ENCODE results near the gene ATXN7L1.

Gene ATXN7L1, protein sequence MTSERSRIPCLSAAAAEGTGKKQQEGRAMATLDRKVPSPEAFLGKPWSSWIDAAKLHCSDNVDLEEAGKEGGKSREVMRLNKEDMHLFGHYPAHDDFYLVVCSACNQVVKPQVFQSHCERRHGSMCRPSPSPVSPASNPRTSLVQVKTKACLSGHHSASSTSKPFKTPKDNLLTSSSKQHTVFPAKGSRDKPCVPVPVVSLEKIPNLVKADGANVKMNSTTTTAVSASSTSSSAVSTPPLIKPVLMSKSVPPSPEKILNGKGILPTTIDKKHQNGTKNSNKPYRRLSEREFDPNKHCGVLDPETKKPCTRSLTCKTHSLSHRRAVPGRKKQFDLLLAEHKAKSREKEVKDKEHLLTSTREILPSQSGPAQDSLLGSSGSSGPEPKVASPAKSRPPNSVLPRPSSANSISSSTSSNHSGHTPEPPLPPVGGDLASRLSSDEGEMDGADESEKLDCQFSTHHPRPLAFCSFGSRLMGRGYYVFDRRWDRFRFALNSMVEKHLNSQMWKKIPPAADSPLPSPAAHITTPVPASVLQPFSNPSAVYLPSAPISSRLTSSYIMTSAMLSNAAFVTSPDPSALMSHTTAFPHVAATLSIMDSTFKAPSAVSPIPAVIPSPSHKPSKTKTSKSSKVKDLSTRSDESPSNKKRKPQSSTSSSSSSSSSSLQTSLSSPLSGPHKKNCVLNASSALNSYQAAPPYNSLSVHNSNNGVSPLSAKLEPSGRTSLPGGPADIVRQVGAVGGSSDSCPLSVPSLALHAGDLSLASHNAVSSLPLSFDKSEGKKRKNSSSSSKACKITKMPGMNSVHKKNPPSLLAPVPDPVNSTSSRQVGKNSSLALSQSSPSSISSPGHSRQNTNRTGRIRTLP

GRCh38 chr7:105876091-105876963, at the start of gene ATXN7L1:
Gene ATXN7L1 (minus strand): TSS chr7:105876599. CDS start chr7:105876558, 41 bp downstream.
- peak; percentile 97 to 98 (median 97) for DNase-seq

DNA sequence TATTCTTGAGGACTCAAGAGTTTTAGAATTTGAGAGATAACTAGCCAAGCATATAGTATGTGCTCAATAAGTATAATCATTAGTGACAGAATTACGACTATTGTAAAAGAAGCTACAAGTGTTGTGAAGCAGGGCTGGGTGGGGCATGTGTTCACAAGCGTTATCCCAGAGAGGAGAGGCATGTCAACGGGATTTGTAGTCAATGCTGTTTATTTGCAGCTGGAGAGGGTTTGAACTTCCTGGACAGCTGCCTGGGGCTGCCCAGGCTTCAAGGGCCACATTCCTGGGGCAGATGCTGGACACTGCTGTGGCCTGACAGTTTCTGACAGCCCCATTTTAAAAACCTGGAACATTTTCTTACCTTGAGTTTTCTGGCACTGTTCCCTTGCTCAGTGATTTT, 49.7 kb upstream of the ATXN7L1 start:
- DNase-seq, result no peak

GRCh38 chr7:105924945-105925344, 48.5 kb upstream of the ATXN7L1 start:
- DNase-seq, result no peak

- no peak for DNase-seq
Measured at GRCh38 chr7:105920766-105921165, 44.4 kb upstream of the ATXN7L1 start.

- no peak for DNase-seq
Measured at GRCh38 chr7:105917659-105918058, 41.3 kb upstream of the ATXN7L1 start.

DNA sequence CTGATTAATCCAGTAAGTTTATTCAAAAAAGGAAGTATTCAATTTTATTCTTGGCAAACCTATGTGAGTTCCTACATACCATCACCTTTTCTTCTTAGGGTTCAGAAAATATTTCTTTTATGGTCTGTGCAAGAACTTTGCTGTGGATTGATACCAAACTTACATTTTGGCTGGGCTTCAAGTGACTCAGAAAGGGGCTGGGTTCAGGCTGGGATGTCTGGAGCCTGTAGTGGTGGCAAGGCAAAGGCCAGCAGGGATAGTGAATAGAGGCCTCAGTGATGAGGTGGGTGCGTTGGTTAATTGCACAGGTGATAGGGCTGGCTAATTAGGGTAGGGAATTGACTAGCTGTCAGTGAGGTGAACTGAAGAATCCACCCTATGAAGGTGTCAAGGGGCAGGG, 40.2 kb upstream of the ATXN7L1 start:
- no peak for DNase-seq

DNA sequence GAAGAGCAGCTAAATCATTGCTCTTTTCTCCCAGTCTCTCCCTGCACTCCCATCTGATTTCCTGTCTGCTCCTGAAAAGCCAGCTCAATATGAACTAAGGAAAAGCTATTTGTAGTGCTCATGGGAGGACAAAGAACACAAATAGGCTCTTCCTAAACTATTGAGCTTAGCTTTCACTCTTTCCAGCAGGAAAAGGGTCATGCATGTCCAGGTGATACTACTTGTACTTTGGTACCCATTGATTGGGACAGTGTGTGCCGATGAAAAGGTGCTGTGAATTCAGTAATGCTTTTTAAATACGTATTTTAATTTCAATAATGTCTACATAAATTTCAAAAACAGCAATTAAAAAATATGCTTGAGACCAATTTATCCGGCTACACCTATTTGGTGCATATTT, 37.5 kb upstream of the ATXN7L1 start:
- no peak for DNase-seq

GRCh38 chr7:105911961-105912575, 35.7 kb upstream of the ATXN7L1 start:
- DNase-seq, result no peak

DNA sequence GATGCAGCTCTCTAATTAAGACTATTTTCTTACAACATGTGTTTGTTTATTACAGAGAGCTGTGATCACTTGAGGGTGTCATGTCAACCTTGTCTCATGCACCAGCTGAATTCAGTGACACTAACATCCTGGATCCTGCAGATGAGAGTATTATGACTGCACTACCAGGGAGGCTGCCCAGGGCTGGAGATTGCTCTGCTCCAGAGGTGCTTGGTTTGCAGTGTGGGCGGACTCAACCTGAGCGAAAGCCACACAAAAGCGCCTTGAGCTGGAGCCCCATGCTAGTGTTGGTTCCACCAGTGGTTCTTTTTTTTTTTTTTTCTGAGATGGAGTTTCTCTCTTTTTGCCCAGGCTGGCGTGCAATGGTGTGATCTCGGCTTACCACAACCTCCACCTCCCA, 33.8 kb upstream of the ATXN7L1 start:
- DNase-seq, result no peak

DNA sequence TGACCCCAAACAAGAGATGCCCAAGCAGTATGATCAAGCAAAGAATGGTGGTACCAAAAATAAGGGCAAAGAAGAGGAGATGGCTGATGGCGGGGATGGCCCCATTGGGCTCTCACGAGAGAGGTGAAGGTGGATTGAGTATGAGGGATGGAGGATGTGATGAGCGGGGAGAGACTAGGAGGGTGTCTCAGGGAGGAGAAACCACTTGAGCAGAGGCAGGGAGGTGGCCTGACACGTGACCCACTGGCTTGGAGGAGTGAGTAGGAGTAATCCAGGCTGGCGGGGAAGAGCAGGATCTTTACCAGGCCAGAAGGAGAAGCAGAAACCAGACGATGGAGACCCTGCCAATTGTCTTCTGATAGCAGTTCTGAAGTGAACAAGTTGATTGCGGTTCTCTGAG, 33.3 kb upstream of the ATXN7L1 start:
- no peak for DNase-seq

DNA sequence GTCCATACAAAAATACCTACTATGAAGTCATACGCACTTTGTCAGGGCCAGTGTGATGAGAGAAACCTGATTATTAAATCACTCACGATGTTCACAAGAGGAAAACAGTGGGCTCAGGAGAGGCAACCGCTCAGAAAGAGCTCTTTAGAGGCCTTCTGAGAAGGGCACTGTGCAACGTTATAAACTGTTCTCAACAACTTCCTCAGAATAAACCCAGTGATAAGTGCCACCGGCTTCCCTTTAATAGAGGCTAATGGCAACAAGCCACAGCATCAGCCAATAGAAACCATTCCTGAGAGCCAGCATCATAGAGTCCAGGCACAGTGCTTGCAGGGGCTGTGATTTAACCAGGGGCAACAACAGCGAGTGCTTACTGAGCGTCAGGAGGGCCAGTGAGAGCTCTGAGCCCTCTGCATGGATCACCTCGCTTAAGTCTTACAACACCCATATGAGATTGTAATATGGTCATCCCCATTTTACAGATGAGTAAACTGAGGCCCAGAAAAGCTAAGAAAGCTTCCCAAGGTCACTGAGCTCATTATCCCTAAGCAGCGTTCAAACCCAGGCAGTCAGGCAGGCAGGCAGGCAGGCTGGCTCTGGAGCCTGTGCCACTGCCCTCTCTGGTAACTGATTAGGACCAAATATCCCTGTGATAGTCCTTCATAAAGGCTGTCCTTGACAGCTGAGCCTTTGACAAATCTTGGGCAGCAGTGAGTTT, 30.9 kb upstream of the ATXN7L1 start:
- no peak for DNase-seq

DNA sequence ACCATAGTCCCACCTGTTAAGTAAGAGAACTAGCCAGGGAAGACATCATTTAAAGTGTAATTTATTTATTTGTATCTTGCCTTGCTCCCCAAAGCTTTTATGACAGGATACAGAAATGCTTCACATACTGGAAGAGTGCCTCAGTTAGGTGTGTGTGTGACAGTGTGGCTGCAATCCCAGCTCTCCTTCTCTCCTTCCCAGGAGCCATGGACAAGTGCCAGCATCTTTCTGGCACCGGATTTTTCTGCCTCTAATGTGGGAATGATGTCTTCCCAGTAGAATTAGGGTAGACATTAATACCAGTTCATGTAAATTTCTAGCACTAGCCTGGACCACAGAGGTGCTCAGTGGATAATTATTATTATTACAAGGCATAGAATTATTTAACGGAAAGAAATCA, 30.3 kb upstream of the ATXN7L1 start:
- DNase-seq, result no peak

- no peak for DNase-seq
Measured at GRCh38 chr7:105905910-105906568, 29.6 kb upstream of the ATXN7L1 start.

DNA sequence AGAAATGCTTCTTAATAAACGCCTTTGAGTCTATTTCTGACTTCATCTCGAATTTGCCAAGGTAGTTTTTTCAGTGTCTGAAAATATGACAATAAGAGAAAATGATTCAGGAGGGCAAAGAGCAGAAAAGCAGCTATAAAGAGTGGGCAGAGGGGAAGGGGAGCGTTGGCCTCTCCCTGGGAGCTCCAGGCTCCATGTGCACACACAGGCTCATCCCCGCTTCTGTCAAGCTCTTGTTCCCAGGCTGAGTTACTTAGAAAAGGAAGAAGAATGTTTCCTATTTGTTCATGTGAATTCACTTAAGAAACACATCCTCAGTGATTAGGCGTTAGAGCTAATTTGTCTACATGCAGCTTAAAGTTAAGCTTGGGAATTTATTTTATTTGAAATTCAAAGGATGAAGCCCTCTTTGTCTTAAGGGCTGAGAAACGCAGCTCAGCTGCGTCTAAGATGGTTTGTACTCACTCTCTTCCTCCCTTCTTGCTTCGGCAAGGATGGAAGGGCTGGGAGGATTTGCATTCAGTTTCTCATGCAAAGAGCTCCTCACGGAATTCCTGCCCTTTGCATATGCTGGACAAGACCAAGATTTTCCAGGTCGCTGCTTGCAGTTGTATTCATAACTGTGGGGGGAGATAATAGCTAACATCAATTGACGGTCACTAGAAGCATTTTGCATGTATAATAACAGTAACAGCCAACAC, 29.0 kb upstream of the ATXN7L1 start:
- DNase-seq, result no peak

DNA sequence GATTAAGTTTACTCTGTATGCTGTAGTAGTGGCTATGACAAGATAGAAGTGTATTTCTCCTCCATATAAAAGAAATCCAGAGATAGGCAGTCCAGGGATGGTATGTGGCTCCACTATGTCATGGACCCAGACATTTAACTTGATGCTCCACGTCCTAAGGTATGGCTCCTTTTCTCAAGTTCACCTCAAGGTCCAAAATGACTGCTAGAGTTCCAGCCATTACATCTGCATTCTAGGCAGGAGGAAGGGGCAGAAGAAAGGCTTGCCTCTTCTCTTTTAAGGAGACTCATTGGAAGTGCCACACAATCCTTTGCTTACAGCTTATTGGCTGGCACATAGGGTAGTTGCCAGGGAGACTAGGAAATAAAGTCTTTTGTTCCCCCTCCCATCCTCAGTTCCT, 27.7 kb upstream of the ATXN7L1 start:
- no peak for DNase-seq

- DNase-seq, result no peak
Measured at GRCh38 chr7:105902325-105902911, 26.0 kb upstream of the ATXN7L1 start.

GRCh38 chr7:105897999-105898398, 21.6 kb upstream of the ATXN7L1 start:
- no peak for DNase-seq

DNA sequence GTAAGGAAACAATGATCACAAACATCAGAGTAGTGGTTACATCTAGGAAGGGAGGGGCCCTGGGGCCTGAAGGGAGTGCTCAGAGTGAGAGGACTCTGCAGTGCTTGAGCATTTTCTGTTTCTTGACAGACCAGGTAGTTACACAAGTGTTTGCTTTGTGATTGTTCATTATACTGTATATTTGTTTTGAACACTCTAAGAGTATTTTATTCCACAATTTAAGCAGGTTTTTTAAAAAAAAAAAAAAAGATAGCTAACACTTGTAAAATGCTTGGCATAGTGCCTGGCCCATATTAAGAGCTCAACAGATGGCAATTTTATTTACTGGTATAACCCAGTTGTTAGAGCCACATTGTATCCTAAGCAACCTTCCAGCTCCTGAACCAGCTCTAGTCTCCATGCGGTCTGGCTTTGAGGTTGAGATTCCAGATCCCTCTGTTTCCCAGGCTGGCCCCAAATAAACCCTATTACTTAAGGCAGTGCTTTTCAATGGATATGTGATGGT, 20.1 kb upstream of the ATXN7L1 start:
- DNase-seq, result no peak

GRCh38 chr7:105894131-105894530, 17.7 kb upstream of the ATXN7L1 start:
- no peak for DNase-seq

- no peak for DNase-seq
Measured at GRCh38 chr7:105892387-105892786, 16.0 kb upstream of the ATXN7L1 start.
